GF-D8 (cell line): Measurements from ENCODE around the gene KANSL1L.

Experiments
- DNase-seq: peaks from one replicate; lab custom pipeline; 2025; lab: John Stamatoyannopoulos, UW

The KANSL1L gene

DNA sequence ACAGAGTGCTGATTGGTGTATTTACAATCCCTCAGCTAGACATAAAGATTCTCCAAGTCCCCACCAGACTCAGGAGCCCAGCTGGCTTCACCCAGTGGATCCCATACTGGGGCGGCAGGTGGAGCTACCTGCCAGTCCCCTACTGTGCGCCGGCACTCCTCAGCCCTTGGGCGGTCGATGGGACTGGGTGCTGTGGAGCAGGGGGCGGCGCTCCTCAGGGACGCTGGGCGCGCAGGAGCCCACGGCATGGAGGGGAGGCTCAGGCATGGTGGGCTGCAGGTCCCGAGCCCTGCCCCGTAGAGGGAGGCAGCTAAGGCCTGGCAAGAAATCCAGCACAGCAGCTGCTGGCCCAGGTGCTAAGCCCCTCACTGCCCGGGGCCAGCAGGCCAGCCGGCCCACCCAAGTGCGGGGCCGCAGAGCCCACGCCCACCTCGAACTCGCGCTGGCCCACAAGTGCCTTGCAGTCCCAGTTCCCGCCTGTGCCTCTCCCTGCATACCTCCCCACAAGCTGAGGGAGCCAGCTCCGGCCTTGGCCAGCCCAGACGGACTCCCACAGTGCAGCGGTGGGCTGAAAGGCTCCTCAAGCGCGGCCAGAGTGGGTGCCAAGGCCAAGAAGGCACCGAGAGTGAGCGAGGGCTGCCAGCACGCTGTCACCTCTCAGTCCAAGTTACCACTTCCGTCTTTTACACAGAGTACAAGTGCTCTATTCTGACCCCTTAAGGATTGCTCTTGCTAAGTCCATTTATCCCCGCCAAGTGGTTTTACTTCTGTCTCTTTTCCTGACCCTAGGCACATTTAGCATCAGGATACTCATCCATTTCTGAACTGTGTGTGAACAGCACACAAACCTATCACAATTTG lies 170.5 kb downstream of the KANSL1L start:
- no peak for DNase-seq

DNA sequence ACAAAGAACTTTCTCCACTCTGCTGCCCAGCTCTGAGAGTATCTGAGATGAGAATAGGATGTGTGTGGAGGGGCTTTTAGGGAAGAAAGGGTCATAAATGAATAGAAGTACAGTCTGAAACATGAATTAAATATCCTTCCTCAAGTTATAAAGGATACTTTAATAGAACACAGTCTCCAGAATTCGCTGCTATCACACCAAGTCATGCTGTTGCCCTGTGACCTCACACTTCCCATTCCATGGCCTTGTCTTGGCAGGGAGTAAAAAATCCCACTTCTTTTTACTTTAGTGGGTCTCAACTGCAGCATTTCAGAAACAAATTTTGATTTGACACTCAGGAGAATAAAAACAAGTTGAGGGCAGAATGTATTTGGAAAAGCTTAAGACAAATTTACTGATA lies 172.6 kb downstream of the KANSL1L start:
- no peak for DNase-seq

DNA sequence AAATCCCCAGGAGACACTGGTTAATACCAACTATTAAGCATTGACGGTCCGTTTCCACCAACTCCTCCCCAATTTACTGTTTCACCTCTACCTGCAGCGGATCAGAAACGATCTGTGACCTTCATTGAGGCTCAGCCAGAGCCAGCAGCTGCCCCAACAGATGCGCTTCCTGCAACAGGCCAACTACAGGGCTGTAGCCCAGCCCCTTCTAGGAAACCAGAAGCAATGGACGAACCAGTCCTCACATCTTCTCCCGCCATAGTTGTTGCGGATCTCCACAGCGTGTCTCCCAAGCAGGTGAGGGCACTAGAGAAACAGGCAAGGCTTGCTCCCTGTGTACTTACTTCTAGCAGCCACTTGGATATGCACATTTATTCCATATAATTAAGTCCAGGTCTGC lies 177.2 kb downstream of the KANSL1L start:
- no peak for DNase-seq

GRCh38 chr2:209990838-209991237 lies 180.4 kb downstream of the KANSL1L start:
- no peak for DNase-seq

DNA sequence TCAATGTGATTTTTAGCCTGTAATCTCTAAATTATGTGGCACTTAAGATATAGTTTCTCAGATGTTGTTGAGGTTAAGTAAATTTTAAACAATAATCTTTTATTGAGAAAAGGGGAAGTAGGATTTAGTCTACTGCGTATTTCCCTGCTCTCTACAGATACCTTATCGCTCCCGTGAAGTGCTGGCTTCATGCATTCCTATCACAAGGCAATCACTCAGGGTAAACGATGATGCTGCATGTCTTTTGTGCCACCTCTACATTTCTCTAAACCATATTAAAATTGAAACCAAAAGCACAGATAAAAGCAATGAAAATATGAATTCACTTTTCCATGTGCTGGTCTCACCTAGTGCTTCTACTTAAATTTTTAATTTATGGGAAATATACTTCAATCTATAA lies 183.2 kb downstream of the KANSL1L start:
- DNase-seq: peak; percentile 26

DNA sequence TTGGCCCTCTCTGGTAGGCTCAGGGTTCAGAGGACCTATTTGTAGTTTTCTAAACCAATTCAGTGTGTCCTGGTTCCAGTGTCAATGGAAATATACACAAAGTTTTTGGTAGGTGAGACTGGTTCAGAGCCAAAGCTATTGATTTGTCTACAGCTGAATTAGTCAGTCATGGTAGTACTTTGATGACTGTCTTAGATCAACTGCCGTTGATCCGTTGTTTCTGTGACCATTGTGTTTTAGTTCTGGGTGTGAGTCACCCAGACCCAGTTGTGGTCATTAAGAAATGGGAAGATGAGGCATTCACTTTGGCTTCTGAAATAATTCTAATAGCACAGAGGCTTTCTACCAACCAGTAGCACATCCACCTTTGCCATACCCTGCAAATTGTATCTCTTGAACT lies 184.8 kb downstream of the KANSL1L start:
- DNase-seq: no peak

DNA sequence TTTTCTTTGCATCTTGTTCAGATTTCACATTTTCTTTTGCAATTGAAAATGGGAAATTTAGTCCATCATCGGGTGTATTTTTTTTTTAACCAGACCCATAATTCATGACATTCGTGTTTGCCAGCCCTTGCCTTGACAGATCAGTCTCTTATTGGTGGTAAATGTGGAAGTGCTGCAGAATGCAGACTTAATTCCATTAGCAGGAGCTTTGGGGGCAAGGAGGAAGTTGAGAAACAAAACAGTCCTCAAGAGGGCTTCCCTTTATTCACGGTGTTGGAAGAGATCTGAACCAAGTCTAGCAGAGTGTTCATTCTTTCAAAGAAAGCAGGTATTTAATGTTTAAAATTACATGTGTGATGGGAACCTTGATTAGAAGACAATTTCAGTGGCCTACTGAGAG lies 185.3 kb downstream of the KANSL1L start:
- DNase-seq: peak; percentile 87

- no peak for DNase-seq
Measured at GRCh38 chr2:209984291-209984690, 186.9 kb downstream of the KANSL1L start.

- peak; percentile 36 for DNase-seq
Measured at GRCh38 chr2:209977386-209978239, 193.6 kb downstream of the KANSL1L start.

GRCh38 chr2:209976698-209977385 lies 194.4 kb downstream of the KANSL1L start:
- no peak for DNase-seq

DNA sequence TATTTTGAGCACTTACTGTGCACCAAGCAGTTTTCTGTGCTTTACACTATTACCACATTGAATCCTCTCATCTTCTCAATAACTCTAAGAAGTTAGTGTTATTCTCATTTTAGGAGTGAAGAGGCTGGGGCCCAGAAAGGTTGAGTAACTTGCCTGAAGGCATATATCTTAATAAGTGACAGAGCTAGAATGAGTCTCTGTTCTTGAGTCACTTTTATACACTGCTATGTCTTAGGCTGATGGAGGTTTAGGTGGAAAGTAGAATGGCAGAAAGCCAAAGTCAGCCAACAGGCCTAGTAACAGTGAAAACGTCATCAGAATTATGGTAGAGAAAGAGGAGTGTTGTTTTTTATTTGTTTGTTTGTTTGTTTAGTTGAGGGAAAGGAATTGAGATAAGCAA lies 196.6 kb downstream of the KANSL1L start:
- no peak for DNase-seq

- no peak for DNase-seq
Measured at GRCh38 chr2:209973328-209973727, 197.9 kb downstream of the KANSL1L start.
